Activated CD8-positive, alpha-beta T cell treated with anti-CD3 and anti-CD28 coated beads, Interleukin-2, amount 10 ng/mL, durations not matched to agents 7 days and 5 days (primary cell): ENCODE measurements around the gene LAIR1. TPM values are rescaled to one million over a fixed set of nuclear protein-coding genes. Genes with fewer than 3 reads are reported as not detected.

Experiments
- ATAC-seq: fragments of 150-1000 bp; cut with Tn5 transposase; one replicate; pipeline ENCODE4 v1.10.0; 2021; ENCODE audit warnings: moderate library complexity
- CTCF ChIA-PET: fragments of 350-600 bp; sonication (Branson Sonifier 250); formaldehyde crosslinking; loops from one replicate; lab custom pipeline; 2021; ENCODE audit warnings: antibody characterized with exemption; lab: Charles Lee
- POLR2A ChIA-PET: fragments of 350-600 bp; sonication (Branson Sonifier 250); formaldehyde crosslinking; loops from one replicate; lab custom pipeline; 2021; ENCODE audit warnings: antibody characterized with exemption; lab: Charles Lee
- DNase-seq: peaks from one replicate; pipeline ENCODE4 v3.0.0-alpha.2; 2020
- H3K27ac Mint-ChIP-seq: one replicate; pipeline ENCODE4 v1.8.0; 2021; ENCODE audit warnings: mild to moderate bottlenecking, mixed read lengths
- H3K27me3 Mint-ChIP-seq: one replicate; pipeline ENCODE4 v1.8.0; 2021; ENCODE audit warnings: low read depth, mixed read lengths
- H3K36me3 Mint-ChIP-seq: one replicate; pipeline ENCODE4 v1.8.0; 2021; ENCODE audit warnings: low read depth, mixed read lengths
- H3K4me1 Mint-ChIP-seq: one replicate; pipeline ENCODE4 v1.8.0; 2021; ENCODE audit warnings: low read depth, mixed read lengths
- H3K4me3 Mint-ChIP-seq: one replicate; pipeline ENCODE4 v1.8.0; 2021; ENCODE audit warnings: mild to moderate bottlenecking, mixed read lengths
- H3K9me3 Mint-ChIP-seq: one replicate; pipeline ENCODE4 v1.8.0; 2022; ENCODE audit warnings: mixed read lengths; ENCODE audit not compliant: insufficient read depth
- total RNA-seq, 2 experiments: library from RNA; stranded (reverse); gene quantifications; one replicate each; pipeline ENCODE4 v1.2.3, GENCODE V29; 2021

The LAIR1 gene, protein sequence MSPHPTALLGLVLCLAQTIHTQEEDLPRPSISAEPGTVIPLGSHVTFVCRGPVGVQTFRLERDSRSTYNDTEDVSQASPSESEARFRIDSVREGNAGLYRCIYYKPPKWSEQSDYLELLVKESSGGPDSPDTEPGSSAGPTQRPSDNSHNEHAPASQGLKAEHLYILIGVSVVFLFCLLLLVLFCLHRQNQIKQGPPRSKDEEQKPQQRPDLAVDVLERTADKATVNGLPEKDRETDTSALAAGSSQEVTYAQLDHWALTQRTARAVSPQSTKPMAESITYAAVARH
- total RNA-seq = 10 to 100 TPM; 92.8 to 97.6 TPM

DNA sequence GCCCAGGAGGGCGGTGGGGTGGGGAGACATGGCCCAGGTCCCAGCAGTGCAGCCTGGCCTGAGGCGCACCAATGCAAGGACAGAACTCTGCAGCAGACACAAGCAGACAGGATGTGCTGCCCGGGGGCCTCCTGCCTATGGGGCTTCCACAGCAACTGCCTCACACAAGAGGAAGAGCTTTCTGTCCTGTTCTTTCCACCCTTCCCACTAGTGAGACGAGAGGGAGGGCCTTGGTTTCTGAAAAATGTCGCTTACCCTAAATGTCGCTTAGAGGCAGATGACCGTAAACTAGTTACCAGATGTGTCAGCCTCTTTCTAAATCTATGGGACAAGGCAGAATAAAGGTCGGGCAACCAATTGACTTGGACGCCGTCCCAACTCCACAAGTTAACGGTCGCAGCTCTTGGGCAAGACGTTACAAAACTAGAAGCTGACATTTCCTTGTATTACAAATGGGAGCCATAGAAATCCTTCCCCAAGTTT, at the start of gene LAIR1:
LAIR1 (minus strand) TSS at position 157 of the 483 bp plus-strand sequence; CDS start at position 30, 127 bp downstream.
- ChIA-PET CTCF (interaction anchor here (1.0 to 2.9 kb wide), 4 partner anchors 10 to 26 kb away, joined by 4 to 24 read pairs (median 10); no protein-coding TSS in a partner anchor), POLR2A (interaction anchor here (0.6 to 2.0 kb wide), 6 partner anchors 9 to 24 kb away, joined by 3 to 16 read pairs (median 4); no protein-coding TSS in a partner anchor)
- peaks cover 4% of the 10 kb centered on the region for H3K27me3 Mint-ChIP-seq
- peak within 1 kb of the TSS; percentile 98 for H3K4me3 Mint-ChIP-seq
- H3K27ac Mint-ChIP-seq = peak within 1 kb of the TSS; percentile 96
- peaks cover 67% of the 10 kb centered on the region for H3K4me1 Mint-ChIP-seq
- no peaks in the 10 kb centered on the region for H3K9me3 Mint-ChIP-seq
- peak; percentile 89 for ATAC-seq
- peak; percentile 78 for DNase-seq
- peaks cover 55% of the 10 kb centered on the region for H3K36me3 Mint-ChIP-seq

DNA sequence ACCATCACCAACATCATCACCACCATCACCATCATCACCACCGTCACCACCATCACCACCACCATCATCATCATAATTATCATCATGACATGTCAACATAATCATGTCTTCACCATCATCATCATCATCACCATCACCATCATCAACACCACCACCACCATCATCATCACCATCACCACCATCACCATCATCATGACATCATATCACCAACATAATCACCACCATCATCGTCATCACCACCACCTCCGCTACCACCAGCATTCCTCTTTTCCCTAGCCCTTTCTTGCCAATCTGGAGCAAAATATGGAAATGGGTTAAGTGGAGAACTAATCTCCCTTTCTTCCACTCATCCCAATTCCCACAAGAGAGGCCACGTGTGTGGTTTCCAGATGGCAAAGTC, 49.4 kb upstream of the LAIR1 start:
- H3K4me1 Mint-ChIP-seq = peaks cover 16% of the 10 kb centered on the region
- no peak overlapping the region for H3K4me3 Mint-ChIP-seq
- no peaks in the 10 kb centered on the region for H3K9me3 Mint-ChIP-seq
- ChIA-PET CTCF (no interaction called here), POLR2A (no interaction called here)
- DNase-seq (no peak), ATAC-seq (no peak)
- peak overlapping the region; percentile 60 for H3K27ac Mint-ChIP-seq
- H3K27me3 Mint-ChIP-seq = peaks cover 36% of the 10 kb centered on the region
- peaks cover 3% of the 10 kb centered on the region for H3K36me3 Mint-ChIP-seq

DNA sequence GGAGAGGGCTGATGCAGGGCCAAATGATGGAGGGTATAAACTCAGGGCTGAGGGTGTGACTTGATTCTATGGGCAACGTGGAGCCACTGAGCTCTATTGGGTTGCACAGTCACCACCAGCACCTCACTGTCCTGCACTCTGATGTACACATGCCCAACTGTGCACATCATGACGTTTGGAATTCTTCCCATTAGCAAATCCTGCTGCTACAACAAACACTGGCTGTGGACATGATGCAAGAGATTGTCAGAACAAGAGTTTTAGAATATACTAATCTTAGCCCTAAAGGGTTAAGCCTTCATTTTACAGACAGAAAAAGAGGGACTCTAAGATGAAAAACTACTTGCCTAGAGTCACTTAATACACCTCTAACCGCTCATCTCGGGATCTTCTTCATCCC, 48.1 kb upstream of the LAIR1 start:
- H3K36me3 Mint-ChIP-seq = peaks cover 7% of the 10 kb centered on the region
- H3K4me3 Mint-ChIP-seq = no peak overlapping the region
- H3K27me3 Mint-ChIP-seq = peaks cover 36% of the 10 kb centered on the region
- peaks cover 10% of the 10 kb centered on the region for H3K4me1 Mint-ChIP-seq
- H3K9me3 Mint-ChIP-seq = peaks cover 4% of the 10 kb centered on the region
- ChIA-PET POLR2A (no interaction called here), CTCF (no interaction called here)
- H3K27ac Mint-ChIP-seq = no peak overlapping the region
- no peak for ATAC-seq
- DNase-seq = no peak

- H3K4me1 Mint-ChIP-seq = no peaks in the 10 kb centered on the region
- DNase-seq (no peak), ATAC-seq (no peak)
- POLR2A ChIA-PET = no interaction called here
- peaks cover 10% of the 10 kb centered on the region for H3K9me3 Mint-ChIP-seq
- H3K4me3 Mint-ChIP-seq = no peak overlapping the region
- no peak overlapping the region for H3K27ac Mint-ChIP-seq
- peaks cover 7% of the 10 kb centered on the region for H3K36me3 Mint-ChIP-seq
- H3K27me3 Mint-ChIP-seq = peaks cover 28% of the 10 kb centered on the region
- CTCF ChIA-PET = no interaction called here
These were observed 46.3 kb upstream of the LAIR1 start for GRCh38 chr19:54411033-54411432.

GRCh38 chr19:54408456-54409026, 43.8 kb upstream of the LAIR1 start:
- Mint-ChIP-seq H3K27ac (peak overlapping the region; percentile 76), H3K27me3 (peaks cover 14% of the 10 kb centered on the region), H3K4me3 (no peak overlapping the region), H3K4me1 (no peaks in the 10 kb centered on the region), H3K9me3 (peaks cover 10% of the 10 kb centered on the region), H3K36me3 (peaks cover 4% of the 10 kb centered on the region)
- POLR2A ChIA-PET = no interaction called here
- no peak for ATAC-seq
- CTCF ChIA-PET = no interaction called here
- no peak for DNase-seq

GRCh38 chr19:54407780-54408179, 43.0 kb upstream of the LAIR1 start:
- ATAC-seq = no peak
- Mint-ChIP-seq H3K9me3 (peaks cover 10% of the 10 kb centered on the region), H3K36me3 (peaks cover 4% of the 10 kb centered on the region), H3K27ac (peak overlapping the region; percentile 54), H3K27me3 (peaks cover 11% of the 10 kb centered on the region), H3K4me1 (no peaks in the 10 kb centered on the region), H3K4me3 (no peak overlapping the region)
- no peak for DNase-seq
- ChIA-PET CTCF (interaction anchor here (1.0 to 1.4 kb wide), 3 partner anchors 14 to 40 kb away, joined by 3 read pairs; no protein-coding TSS in a partner anchor), POLR2A (no interaction called here)

DNA sequence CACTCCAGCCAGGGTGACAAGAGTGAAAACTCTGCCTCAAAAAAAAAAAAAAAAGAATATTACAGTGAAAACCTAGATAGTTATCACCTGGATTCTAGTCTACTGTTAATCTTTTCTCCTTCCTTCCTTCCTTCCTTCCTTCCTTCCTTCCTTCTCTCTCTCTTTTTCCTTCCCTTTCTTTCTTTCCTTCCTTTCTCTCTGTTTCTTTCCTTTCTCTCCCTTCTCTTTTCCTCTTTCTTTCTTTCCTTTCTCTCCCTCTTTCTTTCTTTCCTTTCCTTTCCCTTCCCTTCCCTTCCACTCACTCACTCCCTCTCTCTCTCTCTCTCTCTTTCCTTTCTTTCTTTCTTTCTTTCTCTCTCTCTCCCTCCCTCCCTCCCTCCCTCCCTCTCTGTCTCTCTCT, 40.9 kb upstream of the LAIR1 start:
- ATAC-seq (no peak), DNase-seq (no peak)
- peaks cover 4% of the 10 kb centered on the region for H3K36me3 Mint-ChIP-seq
- peaks cover 10% of the 10 kb centered on the region for H3K9me3 Mint-ChIP-seq
- ChIA-PET CTCF (no interaction called here), POLR2A (no interaction called here)
- no peaks in the 10 kb centered on the region for H3K4me1 Mint-ChIP-seq
- H3K27ac Mint-ChIP-seq = no peak overlapping the region
- peaks cover 2% of the 10 kb centered on the region for H3K27me3 Mint-ChIP-seq
- H3K4me3 Mint-ChIP-seq = no peak overlapping the region

- ChIA-PET CTCF (interaction anchor here (1.0 kb wide), 1 partner anchor 78 kb away, joined by 3 read pairs; no protein-coding TSS in a partner anchor), POLR2A (no interaction called here)
- H3K4me3 Mint-ChIP-seq = no peak overlapping the region
- H3K36me3 Mint-ChIP-seq = no peaks in the 10 kb centered on the region
- DNase-seq = no peak
- H3K4me1 Mint-ChIP-seq = no peaks in the 10 kb centered on the region
- peaks cover 4% of the 10 kb centered on the region for H3K27me3 Mint-ChIP-seq
- no peak overlapping the region for H3K27ac Mint-ChIP-seq
- ATAC-seq = no peak
- H3K9me3 Mint-ChIP-seq = peaks cover 7% of the 10 kb centered on the region
These were observed 38.3 kb upstream of the LAIR1 start for GRCh38 chr19:54403054-54403453.

DNA sequence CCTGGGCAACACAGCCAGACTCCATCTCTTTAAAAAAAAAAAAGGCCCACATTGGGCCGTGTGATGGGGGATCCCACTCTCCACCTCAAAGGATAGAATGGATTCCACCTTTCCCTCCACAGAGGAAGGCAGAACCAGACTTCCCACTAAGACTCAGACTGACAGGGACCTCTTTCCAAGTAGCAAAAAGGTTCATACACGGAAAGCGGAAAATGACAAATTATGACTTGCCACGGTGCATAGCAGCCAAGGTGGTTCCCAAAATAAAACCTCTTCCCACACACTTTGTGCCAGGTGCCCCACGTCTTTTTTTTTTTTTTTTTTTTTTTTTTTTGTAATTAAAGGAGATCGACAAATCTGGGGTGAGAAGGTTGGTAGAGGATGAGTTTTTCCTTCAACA, 36.2 kb upstream of the LAIR1 start:
- H3K27me3 Mint-ChIP-seq = peaks cover 5% of the 10 kb centered on the region
- no peaks in the 10 kb centered on the region for H3K4me1 Mint-ChIP-seq
- ATAC-seq = no peak
- H3K27ac Mint-ChIP-seq = no peak overlapping the region
- no peaks in the 10 kb centered on the region for H3K9me3 Mint-ChIP-seq
- ChIA-PET CTCF (no interaction called here), POLR2A (no interaction called here)
- H3K36me3 Mint-ChIP-seq = no peaks in the 10 kb centered on the region
- DNase-seq = no peak
- no peak overlapping the region for H3K4me3 Mint-ChIP-seq

DNA sequence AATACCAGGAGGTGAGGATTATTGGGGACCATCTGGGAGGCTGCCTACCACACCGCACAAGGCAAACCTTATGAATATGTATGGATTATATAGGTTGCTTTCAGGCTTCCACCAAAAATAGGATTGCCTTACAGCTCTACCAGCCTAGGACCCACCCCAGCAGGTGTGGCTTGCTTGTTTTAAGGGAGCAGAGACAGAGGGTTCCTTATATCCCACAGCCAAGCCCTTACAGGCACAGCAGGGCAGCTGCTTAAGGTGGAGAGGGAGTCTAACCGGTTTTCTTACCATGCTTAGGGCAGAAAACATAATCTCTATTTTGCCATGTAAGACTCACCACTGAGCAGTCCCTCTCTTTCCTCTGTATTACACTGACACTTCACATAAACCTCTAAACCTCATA, 34.5 kb upstream of the LAIR1 start:
- H3K9me3 Mint-ChIP-seq = no peaks in the 10 kb centered on the region
- ChIA-PET CTCF (interaction anchor here (1.0 to 1.5 kb wide), 2 partner anchors 10 to 74 kb away, joined by 4 to 6 read pairs; no protein-coding TSS in a partner anchor), POLR2A (no interaction called here)
- DNase-seq (no peak), ATAC-seq (no peak)
- H3K27ac Mint-ChIP-seq = no peak overlapping the region
- no peaks in the 10 kb centered on the region for H3K4me1 Mint-ChIP-seq
- H3K4me3 Mint-ChIP-seq = no peak overlapping the region
- no peaks in the 10 kb centered on the region for H3K36me3 Mint-ChIP-seq
- peaks cover 8% of the 10 kb centered on the region for H3K27me3 Mint-ChIP-seq

DNA sequence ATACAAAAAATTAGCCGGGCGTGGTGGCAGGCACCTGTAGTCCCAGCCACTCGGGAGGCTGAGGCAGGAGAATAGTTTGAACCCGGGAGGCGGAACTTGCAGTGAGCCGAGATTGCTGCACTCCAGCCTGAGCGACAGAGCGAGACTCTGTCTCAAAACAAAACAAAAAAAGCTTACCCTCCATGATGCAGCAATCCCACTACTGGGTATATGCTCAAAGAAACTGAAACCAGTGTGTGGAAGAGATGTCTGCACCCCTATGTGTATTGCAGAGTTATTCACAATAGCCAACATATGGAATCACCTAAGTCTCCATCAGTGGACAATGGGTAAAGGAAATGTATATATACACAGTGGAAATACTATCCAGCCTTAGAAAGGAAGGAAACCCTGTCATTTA, 31.0 kb upstream of the LAIR1 start:
- ChIA-PET CTCF (interaction anchor here (2.7 kb wide), 1 partner anchor 71 kb away, joined by 12 read pairs; no protein-coding TSS in a partner anchor), POLR2A (no interaction called here)
- H3K27me3 Mint-ChIP-seq = peaks cover 6% of the 10 kb centered on the region
- H3K36me3 Mint-ChIP-seq = no peaks in the 10 kb centered on the region
- no peak overlapping the region for H3K4me3 Mint-ChIP-seq
- peaks cover 7% of the 10 kb centered on the region for H3K4me1 Mint-ChIP-seq
- ATAC-seq (no peak), DNase-seq (no peak)
- no peaks in the 10 kb centered on the region for H3K9me3 Mint-ChIP-seq
- H3K27ac Mint-ChIP-seq = no peak overlapping the region

GRCh38 chr19:54393381-54393780, 28.6 kb upstream of the LAIR1 start:
- H3K4me3 Mint-ChIP-seq = no peak overlapping the region
- H3K9me3 Mint-ChIP-seq = no peaks in the 10 kb centered on the region
- peaks cover 4% of the 10 kb centered on the region for H3K27me3 Mint-ChIP-seq
- peaks cover 30% of the 10 kb centered on the region for H3K4me1 Mint-ChIP-seq
- CTCF ChIA-PET = interaction anchor here (2.7 kb wide), 1 partner anchor 69 kb away, joined by 12 read pairs; no protein-coding TSS in a partner anchor
- no peaks in the 10 kb centered on the region for H3K36me3 Mint-ChIP-seq
- no peak overlapping the region for H3K27ac Mint-ChIP-seq
- no peak for ATAC-seq
- no peak for DNase-seq
- POLR2A ChIA-PET = no interaction called here
